GM12878 (cell line): ENCODE measurements around the gene SNX3. TPM values are rescaled to one million over a fixed set of nuclear protein-coding genes. Genes with fewer than 3 reads are reported as not detected.

Experiments
- DPF2 ChIP-seq: fragments of 450-650 bp; IDR thresholded peaks from 2 replicates; pipeline ENCODE4 v1.6.1; 2017; ENCODE audit warnings: mild to moderate bottlenecking
- EP300 ChIP-seq, 2 experiments: fragments of 150-350 bp in 1 of 2; IDR thresholded peaks; 2 replicates each; pipeline ENCODE4 v1.6.1; 2011 to 2012; ENCODE audit warnings: low read depth in 2 of 2, low read length in 2 of 2, borderline replicate concordance in 1 of 2, improper control_type of control experiment in 1 of 2, inconsistent platforms in 1 of 2; ENCODE audit not compliant: control insufficient read depth in 1 of 2
- EZH2 ChIP-seq: IDR thresholded peaks from 2 replicates; pipeline ENCODE4 v1.6.1; 2012; ENCODE audit warnings: low read depth, mild to moderate bottlenecking, control low read depth, inconsistent platforms, low read length, borderline replicate concordance; ENCODE audit not compliant: control insufficient read depth
- IKZF2 ChIP-seq, 2 experiments: fragments of 450-650 bp; IDR thresholded peaks; 2 replicates each; pipeline ENCODE4 v1.6.1; 2017; ENCODE audit warnings: mild to moderate bottlenecking in 2 of 2, moderate library complexity in 2 of 2
- polyA plus RNA-seq, 11 experiments: library from polyadenylated mRNA; depleted of rRNA in 4 of 11; unstranded in 6 of 11; stranded (reverse) in 5 of 11; fragments of >200 nt; fragmentation: Nextera tagmentation in 4 of 11; fragmentation: Illumina TruSeq in 1 of 11; extraction: Ambion mirVana in 4 of 11; extraction: Trizol in 1 of 11; gene quantifications; 1 replicate in 1 of 11; 2 replicates in 10 of 11; pipeline versions ENCODE4 v1.2.1 to v1.2.3, GENCODE V29; 2011 to 2016; ENCODE audit warnings: inconsistent platforms in 2 of 11, missing spikeins in 2 of 11, low read depth in 1 of 11
- small RNA-seq: library from RNA; depleted of rRNA; stranded (forward); fragments of <200 nt; gene quantifications from one replicate; pipeline ENCODE3, GENCODE V24; 2014
- total RNA-seq, 4 experiments: library from RNA; depleted of rRNA in 3 of 4; stranded (reverse); fragments of >200 nt in 3 of 4; fragmentation: Illumina TruSeq in 1 of 4; extraction: Trizol in 1 of 4; gene quantifications; 2 replicates each; pipeline versions ENCODE4 v1.2.1 to v1.2.3, GENCODE V29; 2013 to 2021
- TF ChIP-seq, protein P1 (sequence below): fragments of 450-650 bp; conservative IDR thresholded peaks from 2 replicates; pipeline ENCODE4 v1.6.1; 2017; ENCODE audit warnings: mild to moderate bottlenecking, moderate library complexity
- TF ChIP-seq, protein P2 (sequence below): IDR thresholded peaks from 2 replicates; pipeline ENCODE4 v1.6.1; 2012; ENCODE audit warnings: improper control_type of control experiment, low read depth, low read length; ENCODE audit not compliant: insufficient replicate concordance

The SNX3 gene
- total and polyA plus RNA-seq, 10 of the 15 experiments (the other 5 are each of a cell fraction or from before 2014, with no cell fraction given), result 43.7 to 297 (median 95.6) TPM

DNA sequence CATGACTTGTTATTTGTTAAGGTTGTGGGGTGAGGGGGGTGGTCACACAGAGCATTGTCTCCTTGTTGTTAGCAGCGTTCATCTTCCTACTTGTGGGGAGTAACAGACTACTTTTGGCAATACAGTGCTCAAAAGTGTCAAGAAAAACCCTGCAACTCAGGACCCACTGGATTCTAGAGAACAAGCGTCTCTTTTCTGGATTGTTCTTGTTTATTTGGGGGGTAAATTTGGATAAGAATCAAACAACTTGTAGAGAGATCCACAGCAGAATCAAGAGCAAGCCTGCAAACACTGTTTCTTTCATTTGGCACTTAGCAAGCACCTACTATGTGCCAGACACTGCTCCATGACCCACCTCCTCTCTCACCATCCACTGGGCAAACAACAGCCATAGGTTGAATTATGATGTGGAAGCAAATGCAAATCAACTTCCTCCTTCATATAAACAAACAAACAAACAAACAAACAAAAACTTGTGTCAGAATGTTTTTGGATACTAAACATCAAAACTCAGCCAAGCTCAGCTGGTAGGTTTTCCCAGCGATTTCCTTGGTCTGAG is 99.0 kb downstream of the SNX3 start (continued):
- TF ChIP-seq, protein P1, sequence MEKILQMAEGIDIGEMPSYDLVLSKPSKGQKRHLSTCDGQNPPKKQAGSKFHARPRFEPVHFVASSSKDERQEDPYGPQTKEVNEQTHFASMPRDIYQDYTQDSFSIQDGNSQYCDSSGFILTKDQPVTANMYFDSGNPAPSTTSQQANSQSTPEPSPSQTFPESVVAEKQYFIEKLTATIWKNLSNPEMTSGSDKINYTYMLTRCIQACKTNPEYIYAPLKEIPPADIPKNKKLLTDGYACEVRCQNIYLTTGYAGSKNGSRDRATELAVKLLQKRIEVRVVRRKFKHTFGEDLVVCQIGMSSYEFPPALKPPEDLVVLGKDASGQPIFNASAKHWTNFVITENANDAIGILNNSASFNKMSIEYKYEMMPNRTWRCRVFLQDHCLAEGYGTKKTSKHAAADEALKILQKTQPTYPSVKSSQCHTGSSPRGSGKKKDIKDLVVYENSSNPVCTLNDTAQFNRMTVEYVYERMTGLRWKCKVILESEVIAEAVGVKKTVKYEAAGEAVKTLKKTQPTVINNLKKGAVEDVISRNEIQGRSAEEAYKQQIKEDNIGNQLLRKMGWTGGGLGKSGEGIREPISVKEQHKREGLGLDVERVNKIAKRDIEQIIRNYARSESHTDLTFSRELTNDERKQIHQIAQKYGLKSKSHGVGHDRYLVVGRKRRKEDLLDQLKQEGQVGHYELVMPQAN, result no peak
- TF ChIP-seq EP300 (IDR thresholded peaks at IDR 0.05; ENCODE audit: borderline replicate concordance in 1 of 2, control insufficient read depth in 1 of 2, low read depth in 2 of 2, low read length in 2 of 2), result no peak
- TF ChIP-seq, protein P2, sequence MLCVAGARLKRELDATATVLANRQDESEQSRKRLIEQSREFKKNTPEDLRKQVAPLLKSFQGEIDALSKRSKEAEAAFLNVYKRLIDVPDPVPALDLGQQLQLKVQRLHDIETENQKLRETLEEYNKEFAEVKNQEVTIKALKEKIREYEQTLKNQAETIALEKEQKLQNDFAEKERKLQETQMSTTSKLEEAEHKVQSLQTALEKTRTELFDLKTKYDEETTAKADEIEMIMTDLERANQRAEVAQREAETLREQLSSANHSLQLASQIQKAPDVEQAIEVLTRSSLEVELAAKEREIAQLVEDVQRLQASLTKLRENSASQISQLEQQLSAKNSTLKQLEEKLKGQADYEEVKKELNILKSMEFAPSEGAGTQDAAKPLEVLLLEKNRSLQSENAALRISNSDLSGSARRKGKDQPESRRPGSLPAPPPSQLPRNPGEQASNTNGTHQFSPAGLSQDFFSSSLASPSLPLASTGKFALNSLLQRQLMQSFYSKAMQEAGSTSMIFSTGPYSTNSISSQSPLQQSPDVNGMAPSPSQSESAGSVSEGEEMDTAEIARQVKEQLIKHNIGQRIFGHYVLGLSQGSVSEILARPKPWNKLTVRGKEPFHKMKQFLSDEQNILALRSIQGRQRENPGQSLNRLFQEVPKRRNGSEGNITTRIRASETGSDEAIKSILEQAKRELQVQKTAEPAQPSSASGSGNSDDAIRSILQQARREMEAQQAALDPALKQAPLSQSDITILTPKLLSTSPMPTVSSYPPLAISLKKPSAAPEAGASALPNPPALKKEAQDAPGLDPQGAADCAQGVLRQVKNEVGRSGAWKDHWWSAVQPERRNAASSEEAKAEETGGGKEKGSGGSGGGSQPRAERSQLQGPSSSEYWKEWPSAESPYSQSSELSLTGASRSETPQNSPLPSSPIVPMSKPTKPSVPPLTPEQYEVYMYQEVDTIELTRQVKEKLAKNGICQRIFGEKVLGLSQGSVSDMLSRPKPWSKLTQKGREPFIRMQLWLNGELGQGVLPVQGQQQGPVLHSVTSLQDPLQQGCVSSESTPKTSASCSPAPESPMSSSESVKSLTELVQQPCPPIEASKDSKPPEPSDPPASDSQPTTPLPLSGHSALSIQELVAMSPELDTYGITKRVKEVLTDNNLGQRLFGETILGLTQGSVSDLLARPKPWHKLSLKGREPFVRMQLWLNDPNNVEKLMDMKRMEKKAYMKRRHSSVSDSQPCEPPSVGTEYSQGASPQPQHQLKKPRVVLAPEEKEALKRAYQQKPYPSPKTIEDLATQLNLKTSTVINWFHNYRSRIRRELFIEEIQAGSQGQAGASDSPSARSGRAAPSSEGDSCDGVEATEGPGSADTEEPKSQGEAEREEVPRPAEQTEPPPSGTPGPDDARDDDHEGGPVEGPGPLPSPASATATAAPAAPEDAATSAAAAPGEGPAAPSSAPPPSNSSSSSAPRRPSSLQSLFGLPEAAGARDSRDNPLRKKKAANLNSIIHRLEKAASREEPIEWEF, result no peak
- TF ChIP-seq IKZF2 (IDR thresholded peaks at IDR 0.05), result no peak
- no peak for TF ChIP-seq DPF2
- TF ChIP-seq EZH2, result no peak

Small RNAs within 50 kb of the gene (small RNA-seq; reads per million reads assigned to genes)
- gene RNA5SP212, result not detected
- not detected for gene RNU6-1144P
- not detected for gene Z98742.2

Other genes with a start within 250 kb of the SNX3 start
- gene OSTM1, start 186.3 kb downstream of the SNX3 start, total RNA-seq (2014; rRNA removed), result 6.3 and 6.4 TPM in 2 replicates
- 5.4 and 7.6 TPM in 2 replicates for gene OSTM1, start 186.3 kb downstream of the SNX3 start, total RNA-seq (2014; rRNA removed; fragmentation: Illumina TruSeq; extraction: Trizol)
- 10.6 and 13.9 TPM in 2 replicates for gene OSTM1, start 186.3 kb downstream of the SNX3 start, total RNA-seq (2021)
- gene OSTM1, start 186.3 kb downstream of the SNX3 start, polyA plus RNA-seq (2011; rRNA removed), result 17.1 and 28.7 TPM in 2 replicates
- 5.2 and 8.7 TPM in 2 replicates for gene OSTM1, start 186.3 kb downstream of the SNX3 start, polyA plus RNA-seq (2014; fragmentation: Illumina TruSeq; extraction: Trizol)
- 1 to 10 TPM; 3.1 to 4.7 TPM for gene OSTM1, start 186.3 kb downstream of the SNX3 start, polyA plus RNA-seq (2014; fragmentation: Nextera tagmentation; extraction: Ambion mirVana)
- gene OSTM1, start 186.3 kb downstream of the SNX3 start, polyA plus RNA-seq (2014; rRNA removed), result 3.0 and 6.7 TPM in 2 replicates
- gene OSTM1, start 186.3 kb downstream of the SNX3 start, polyA plus RNA-seq (2016; fragmentation: Nextera tagmentation; extraction: Ambion mirVana), result 1 to 10 TPM; 6.4 to 8.6 TPM
- gene NR2E1, start 95.0 kb downstream of the SNX3 start, total RNA-seq (2014; rRNA removed), result not detected in 2 replicates
- not detected in 2 replicates for gene NR2E1, start 95.0 kb downstream of the SNX3 start, total RNA-seq (2014; rRNA removed; fragmentation: Illumina TruSeq; extraction: Trizol)
- gene NR2E1, start 95.0 kb downstream of the SNX3 start, total RNA-seq (2021), result not detected in 2 replicates
- gene NR2E1, start 95.0 kb downstream of the SNX3 start, polyA plus RNA-seq (2011; rRNA removed), result not detected in 2 replicates
- not detected in 2 replicates for gene NR2E1, start 95.0 kb downstream of the SNX3 start, polyA plus RNA-seq (2014; fragmentation: Illumina TruSeq; extraction: Trizol)
- gene NR2E1, start 95.0 kb downstream of the SNX3 start, polyA plus RNA-seq (2014; fragmentation: Nextera tagmentation; extraction: Ambion mirVana), result not detected
- not detected in 2 replicates for gene NR2E1, start 95.0 kb downstream of the SNX3 start, polyA plus RNA-seq (2014; rRNA removed)
- gene NR2E1, start 95.0 kb downstream of the SNX3 start, polyA plus RNA-seq (2016; fragmentation: Nextera tagmentation; extraction: Ambion mirVana), result not detected
- 2.4 and 3.1 TPM in 2 replicates for gene AFG1L, start 34.0 kb upstream of the SNX3 start, total RNA-seq (2014; rRNA removed)
- 5.1 and 5.2 TPM in 2 replicates for gene AFG1L, start 34.0 kb upstream of the SNX3 start, total RNA-seq (2014; rRNA removed; fragmentation: Illumina TruSeq; extraction: Trizol)
- 8.2 and 9.9 TPM in 2 replicates for gene AFG1L, start 34.0 kb upstream of the SNX3 start, total RNA-seq (2021)
- gene AFG1L, start 34.0 kb upstream of the SNX3 start, polyA plus RNA-seq (2011; rRNA removed), result 4.9 and 5.5 TPM in 2 replicates
- 3.1 and 4.1 TPM in 2 replicates for gene AFG1L, start 34.0 kb upstream of the SNX3 start, polyA plus RNA-seq (2014; fragmentation: Illumina TruSeq; extraction: Trizol)
- 1 to 10 TPM; 2.4 to 3.6 TPM for gene AFG1L, start 34.0 kb upstream of the SNX3 start, polyA plus RNA-seq (2014; fragmentation: Nextera tagmentation; extraction: Ambion mirVana)
- 2.0 and 2.3 TPM in 2 replicates for gene AFG1L, start 34.0 kb upstream of the SNX3 start, polyA plus RNA-seq (2014; rRNA removed)
- 1 to 10 TPM; 6.1 to 9.0 TPM for gene AFG1L, start 34.0 kb upstream of the SNX3 start, polyA plus RNA-seq (2016; fragmentation: Nextera tagmentation; extraction: Ambion mirVana)